Measurements from ENCODE around the gene CIDEC. TPM values are rescaled to one million over a fixed set of nuclear protein-coding genes. Genes with fewer than 3 reads are reported as not detected.
A peak's percentile ranks its signal among the peaks of the same experiment; 100 is the strongest.
"Not testable (repeated sequence)": the region's sequence is repeated elsewhere in the genome, so short reads cannot be mapped to it uniquely, and the experiment has no call there.

CIDEC gene
- total RNA-seq, 1 donor from 2014 or later, result not detected

DNA sequence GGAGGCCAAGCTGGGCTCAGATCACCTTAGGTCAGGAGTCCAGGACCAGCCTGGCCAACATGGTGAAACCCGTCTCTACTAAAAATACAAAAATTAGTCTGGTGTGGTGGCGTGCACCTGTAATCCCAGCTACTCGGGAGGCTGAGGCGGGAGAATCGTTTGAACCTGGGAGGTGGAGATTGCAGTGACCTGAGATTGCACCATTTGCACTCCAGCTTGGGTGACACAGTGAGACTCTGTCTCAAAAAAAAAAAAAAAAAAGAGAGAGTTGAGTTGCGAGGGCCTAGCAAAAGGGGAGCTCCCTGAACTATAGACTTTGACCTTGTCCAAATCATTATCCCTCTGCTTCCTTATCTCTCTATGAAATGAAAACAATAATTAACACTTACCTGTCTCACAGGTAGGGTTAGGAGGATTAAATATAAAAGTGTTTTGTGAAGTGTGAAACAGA, 20.9 kb upstream of the CIDEC start:
- ATAC-seq, result not testable (repeated sequence)

- ATAC-seq, result no peak
These were observed 19.3 kb upstream of the CIDEC start for GRCh38 chr3:9899289-9899791.

GRCh38 chr3:9898467-9899241, 18.6 kb upstream of the CIDEC start:
- no peak for ATAC-seq

GRCh38 chr3:9897408-9898372, 17.6 kb upstream of the CIDEC start:
- peak; percentile 86 for ATAC-seq

GRCh38 chr3:9896755-9897407, 16.8 kb upstream of the CIDEC start:
- ATAC-seq, result not testable (repeated sequence)

DNA sequence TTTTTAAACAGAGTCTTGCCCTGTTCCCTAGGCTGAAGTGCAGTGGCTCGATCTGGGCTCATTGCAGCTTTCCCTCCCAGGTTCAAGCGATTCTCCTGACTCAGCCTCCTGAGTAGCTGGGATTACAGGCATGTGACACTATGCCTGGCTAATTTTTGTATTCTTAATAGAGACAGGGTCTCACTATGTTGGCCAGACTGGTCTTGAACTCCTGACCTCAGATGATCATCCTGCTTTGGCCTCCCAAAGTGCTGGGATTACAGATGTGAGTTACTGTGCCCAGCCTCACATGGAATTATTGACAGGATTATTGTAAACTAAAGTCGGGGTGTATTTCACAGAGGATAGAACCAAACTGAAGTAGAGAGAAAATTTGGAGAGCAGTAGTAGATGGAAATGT, 15.7 kb upstream of the CIDEC start:
- ATAC-seq, result not testable (repeated sequence)

GRCh38 chr3:9893739-9894138, 13.7 kb upstream of the CIDEC start:
- no peak for ATAC-seq

DNA sequence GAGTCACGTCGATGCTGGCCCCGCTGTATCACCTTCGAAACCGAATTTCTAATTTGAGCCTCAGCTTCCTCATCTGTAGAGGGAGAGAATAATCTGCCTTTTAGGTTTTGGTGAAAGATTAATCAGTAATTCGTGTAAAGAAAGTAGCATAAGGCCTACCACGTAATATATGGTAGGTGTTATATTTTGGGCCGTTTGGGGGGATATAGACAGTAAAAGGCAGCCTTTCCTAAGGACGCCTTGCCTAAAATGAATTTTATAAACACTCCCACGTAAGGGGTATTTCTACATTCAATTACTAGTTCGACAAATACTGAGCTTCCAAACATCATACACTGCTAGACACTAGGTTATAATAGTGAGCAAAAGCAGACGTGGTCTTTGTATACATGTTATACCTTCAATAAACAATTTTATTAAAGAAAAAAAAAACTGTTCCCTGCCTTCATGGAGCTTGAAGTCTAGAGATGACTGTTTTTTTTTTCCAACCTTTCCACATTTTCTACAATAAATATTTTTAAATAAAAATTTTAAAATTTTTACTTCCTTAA, 11.1 kb upstream of the CIDEC start:
- no peak for ATAC-seq

GRCh38 chr3:9890249-9891071, 10.4 kb upstream of the CIDEC start, which contains the start of gene JAGN1:
Gene JAGN1 (plus strand): TSS chr3:9890610. CDS start chr3:9890723, 113 bp downstream.
- ATAC-seq, result peak; percentile 93

DNA sequence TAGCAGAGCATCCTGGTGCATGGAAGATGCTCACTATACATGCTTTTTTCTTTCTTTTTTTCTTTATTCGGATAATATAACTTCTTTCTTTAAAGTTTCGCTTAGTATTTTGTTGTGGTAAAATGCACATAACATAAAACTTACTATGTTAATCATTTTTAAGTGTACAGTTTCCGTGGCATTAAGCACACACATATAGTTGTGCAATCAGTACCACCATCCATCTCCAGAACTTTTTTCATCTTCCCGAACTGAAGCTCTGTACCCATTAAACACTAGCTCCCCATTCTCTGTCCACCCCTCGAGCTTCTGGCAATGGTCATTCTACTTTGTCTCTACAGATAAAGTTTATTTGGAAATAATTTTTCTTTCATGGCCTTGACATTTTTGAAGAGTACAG, 9.4 kb upstream of the CIDEC start:
- no peak for ATAC-seq

DNA sequence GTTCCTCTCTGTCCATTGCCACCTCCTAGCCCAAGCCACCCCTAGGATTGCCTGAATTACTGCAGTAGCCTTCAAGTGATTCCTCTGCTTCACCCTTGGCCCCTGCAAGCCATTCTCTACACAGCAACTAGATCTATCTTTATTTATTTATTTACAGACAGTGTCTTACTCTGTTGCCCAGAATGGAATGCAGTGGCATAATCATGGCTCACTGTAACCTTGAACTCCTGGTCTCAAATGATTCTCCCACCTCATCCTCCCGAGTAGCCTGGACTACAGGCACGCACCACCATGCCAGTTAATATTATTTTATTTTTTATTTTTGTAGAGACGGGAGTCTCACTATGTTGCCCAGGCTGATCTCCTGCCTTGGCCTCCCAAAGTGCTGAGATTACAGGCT, 8.5 kb upstream of the CIDEC start:
- no peak for ATAC-seq

GRCh38 chr3:9887480-9887879, 7.4 kb upstream of the CIDEC start:
- ATAC-seq, result no peak

- no peak for ATAC-seq
These were observed 6.3 kb upstream of the CIDEC start for GRCh38 chr3:9886328-9886727.

- peak; percentile 96 for ATAC-seq
These were observed 4.6 kb upstream of the CIDEC start for GRCh38 chr3:9884555-9885165.

DNA sequence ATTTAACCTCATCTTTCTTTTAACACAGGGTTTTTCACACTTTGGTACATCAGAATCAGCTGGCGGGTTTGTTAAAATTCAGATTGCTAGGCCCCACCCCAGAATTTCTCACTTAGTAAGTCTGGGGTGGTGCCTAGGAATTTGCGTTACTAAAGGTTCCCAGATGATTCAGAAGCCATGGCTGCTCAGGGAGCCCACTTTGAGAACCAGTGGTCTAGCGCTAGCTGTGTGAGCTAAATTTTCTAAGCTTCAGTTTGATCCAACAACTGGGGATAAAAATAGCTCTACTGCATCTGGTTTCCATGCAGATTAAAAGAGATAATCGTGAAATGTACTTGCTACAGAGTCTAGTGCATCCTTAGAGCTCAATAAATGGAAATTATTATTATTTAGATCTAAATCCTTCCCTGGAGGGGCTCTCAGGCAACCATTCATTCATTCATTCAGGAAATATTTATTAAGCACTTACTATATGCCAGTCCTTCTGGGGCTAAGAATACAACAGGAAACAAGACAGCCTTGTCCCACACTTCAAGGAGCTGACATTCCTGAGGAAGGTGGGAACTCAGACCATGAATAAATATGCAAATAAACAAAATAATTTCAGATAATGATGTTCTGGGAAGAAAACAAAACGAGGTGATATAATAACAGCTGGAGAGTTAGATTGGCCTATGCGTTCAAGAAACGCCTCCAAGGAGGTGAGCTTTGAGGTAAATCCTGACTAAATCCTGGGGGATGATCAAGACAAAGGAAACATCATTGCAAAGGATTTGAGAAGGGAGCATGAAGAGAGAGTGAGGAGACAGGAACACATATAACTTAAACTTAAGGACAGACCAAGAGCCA, 3.9 kb upstream of the CIDEC start:
- no peak for ATAC-seq

- no peak for ATAC-seq
These were observed 1.4 kb upstream of the CIDEC start for GRCh38 chr3:9881441-9881840.

- ATAC-seq, result no peak
These were observed 1.4 kb downstream of the CIDEC start for GRCh38 chr3:9878700-9879099.

DNA sequence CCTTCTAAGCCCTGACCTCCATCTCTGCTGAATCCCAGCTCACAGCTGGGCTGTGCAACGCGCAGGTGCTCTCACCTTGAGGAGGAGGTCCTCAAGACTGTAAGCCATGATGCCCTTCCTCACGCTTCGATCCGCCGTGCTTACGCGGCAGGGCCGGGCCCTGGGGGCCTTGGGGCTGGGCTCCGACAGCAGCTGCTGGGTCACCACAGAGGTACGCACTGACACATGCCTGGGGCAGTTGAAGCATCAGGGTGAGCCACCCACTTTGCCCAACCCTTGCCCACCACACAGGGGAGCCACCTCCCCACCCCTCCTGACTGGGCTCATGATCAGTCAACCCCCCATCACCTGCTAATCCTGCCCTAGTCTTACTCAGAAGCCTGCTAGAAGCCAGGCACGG, 3.1 kb downstream of the CIDEC start:
- ATAC-seq, result no peak

DNA sequence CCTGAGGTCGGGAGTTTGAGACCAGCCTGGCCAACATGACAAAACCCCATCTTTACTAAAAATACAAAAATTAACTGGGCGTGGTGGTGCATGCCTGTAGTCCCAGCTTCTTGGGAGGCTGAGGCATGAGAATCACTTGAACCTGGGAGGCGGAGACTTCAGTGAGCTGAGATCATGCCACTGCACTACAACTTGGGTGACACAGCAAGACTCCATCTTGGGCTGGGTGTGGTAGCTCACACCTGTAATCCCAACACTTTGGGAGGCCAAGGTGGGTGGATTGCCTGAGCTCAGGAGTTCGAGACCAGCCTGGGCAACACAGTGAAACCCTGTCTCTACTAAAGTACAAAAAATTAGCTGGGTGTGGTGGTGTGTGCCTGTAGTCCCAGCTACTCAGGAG, 3.8 kb downstream of the CIDEC start:
- ATAC-seq, result not testable (repeated sequence)

DNA sequence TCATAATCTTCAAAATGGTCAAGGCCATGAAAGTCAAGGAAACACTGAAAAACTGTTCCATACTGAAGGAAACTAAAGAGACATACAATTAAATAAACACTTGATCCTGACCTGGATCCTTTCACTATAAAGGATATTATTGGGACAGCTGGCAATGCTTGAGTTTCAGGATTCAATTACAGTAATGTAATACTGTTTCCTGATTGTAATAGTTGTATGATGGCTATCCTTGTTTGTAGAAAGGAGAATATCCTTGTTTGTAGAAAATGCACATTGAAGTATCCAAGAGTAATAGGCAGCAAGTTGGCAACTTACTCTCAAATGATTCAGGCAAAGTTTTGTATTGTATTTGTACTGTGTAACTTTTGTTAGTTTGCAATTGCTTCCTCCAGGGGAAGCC, 4.6 kb downstream of the CIDEC start:
- no peak for ATAC-seq
